Ovary (tissue), 3 donors: ENCODE measurements around the gene ADISSP.

Experiments
- EP300 ChIP-seq: sonication (generic); formaldehyde crosslinking; IDR thresholded peaks from one replicate; pipeline ENCODE4 v1.6.1; 2017; ENCODE audit warnings: antibody characterized with exemption
- POLR2A ChIP-seq: fragments of 450-650 bp; IDR thresholded peaks from one replicate; pipeline ENCODE4 v1.6.1; 2017; ENCODE audit warnings: antibody characterized with exemption, mild to moderate bottlenecking, moderate library complexity
- TF ChIP-seq, protein P1 (sequence below), 3 donors: fragments of 450-650 bp in 2 of 3; fragments of 200-600 bp in 1 of 3; IDR thresholded peaks; one replicate each; pipeline versions ENCODE4 v1.5.1 to v1.8.0; 2016 to 2022; ENCODE audit warnings: antibody characterized with exemption in 3 of 3, mild to moderate bottlenecking in 1 of 3
- donor health status: DM: no; HTN: no; CAD: no.

DNA sequence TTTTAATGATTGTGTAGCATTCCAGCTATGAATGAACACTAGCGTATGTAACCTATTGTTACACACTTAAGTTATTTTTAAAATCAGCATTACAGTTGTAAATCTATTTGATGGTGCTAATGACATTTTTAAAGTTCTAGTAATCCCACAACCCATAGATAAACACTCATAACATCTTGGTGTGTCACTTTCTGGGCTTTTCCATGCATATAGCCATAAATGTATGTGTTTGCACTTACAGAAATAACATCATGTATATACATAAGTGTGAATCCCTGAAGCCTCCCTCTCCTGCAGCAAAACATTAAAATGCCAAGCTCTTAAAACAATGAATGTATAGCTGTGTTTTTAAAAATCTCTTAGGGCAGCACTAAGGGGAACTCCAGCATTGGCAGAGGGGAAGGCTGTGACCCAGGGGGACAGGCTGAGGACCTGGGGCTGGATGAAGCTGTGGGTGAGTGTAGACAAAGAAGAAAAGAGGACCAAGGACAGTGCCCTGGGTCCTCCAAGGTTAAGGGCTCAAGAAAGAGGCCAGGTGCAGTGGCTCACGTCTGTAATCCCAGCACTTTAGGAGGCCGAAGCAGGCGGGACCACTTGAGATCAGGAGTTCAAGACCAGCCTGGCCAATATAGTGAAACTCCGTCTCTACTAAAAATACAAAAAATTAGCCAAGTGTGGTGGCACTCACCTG is 19.9 kb upstream of the ADISSP start:
- no peak for TF ChIP-seq POLR2A
- TF ChIP-seq, protein P1, sequence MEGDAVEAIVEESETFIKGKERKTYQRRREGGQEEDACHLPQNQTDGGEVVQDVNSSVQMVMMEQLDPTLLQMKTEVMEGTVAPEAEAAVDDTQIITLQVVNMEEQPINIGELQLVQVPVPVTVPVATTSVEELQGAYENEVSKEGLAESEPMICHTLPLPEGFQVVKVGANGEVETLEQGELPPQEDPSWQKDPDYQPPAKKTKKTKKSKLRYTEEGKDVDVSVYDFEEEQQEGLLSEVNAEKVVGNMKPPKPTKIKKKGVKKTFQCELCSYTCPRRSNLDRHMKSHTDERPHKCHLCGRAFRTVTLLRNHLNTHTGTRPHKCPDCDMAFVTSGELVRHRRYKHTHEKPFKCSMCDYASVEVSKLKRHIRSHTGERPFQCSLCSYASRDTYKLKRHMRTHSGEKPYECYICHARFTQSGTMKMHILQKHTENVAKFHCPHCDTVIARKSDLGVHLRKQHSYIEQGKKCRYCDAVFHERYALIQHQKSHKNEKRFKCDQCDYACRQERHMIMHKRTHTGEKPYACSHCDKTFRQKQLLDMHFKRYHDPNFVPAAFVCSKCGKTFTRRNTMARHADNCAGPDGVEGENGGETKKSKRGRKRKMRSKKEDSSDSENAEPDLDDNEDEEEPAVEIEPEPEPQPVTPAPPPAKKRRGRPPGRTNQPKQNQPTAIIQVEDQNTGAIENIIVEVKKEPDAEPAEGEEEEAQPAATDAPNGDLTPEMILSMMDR (IDR thresholded peaks at IDR 0.05), result no peak
- TF ChIP-seq EP300, result no peak
